ENCODE results near the gene ZNF333.
"Not testable (repeated sequence)": the region's sequence is repeated elsewhere in the genome, so short reads cannot be mapped to it uniquely, and the experiment has no call there.

ZNF333 gene

GRCh38 chr19:14763497-14764145 is 73.8 kb downstream of the ZNF333 start:
- Mint-ChIP-seq H3K9me3 (peaks cover 9% of the 10 kb centered on the region), H3K27ac (ENCODE audit: low read depth) (no peak overlapping the region), H3K4me3 (no peak overlapping the region), H3K36me3 (ENCODE audit: insufficient read depth) (peaks cover 4% of the 10 kb centered on the region), H3K27me3 (peaks cover 63% of the 10 kb centered on the region), H3K4me1 (peaks cover 6% of the 10 kb centered on the region)
- DNase-seq (ENCODE audit: low spot score in 2 of 2) (no peak), ATAC-seq (replicated peaks; ENCODE audit: extremely low read depth, poor library complexity, severe bottlenecking) (no peak)

- Mint-ChIP-seq H3K27ac (ENCODE audit: low read depth) (no peak overlapping the region), H3K27me3 (peaks cover 71% of the 10 kb centered on the region), H3K4me1 (peaks cover 6% of the 10 kb centered on the region), H3K9me3 (peaks cover 9% of the 10 kb centered on the region), H3K36me3 (ENCODE audit: insufficient read depth) (peaks cover 4% of the 10 kb centered on the region), H3K4me3 (no peak overlapping the region)
- no peak for ATAC-seq (replicated peaks; ENCODE audit: extremely low read depth, poor library complexity, severe bottlenecking)
- DNase-seq (ENCODE audit: low spot score in 2 of 2), result no peak
Observed at GRCh38 chr19:14764401-14764800, 74.6 kb downstream of the ZNF333 start.

- H3K4me3 Mint-ChIP-seq; H3K9me3 Mint-ChIP-seq; H3K4me1 Mint-ChIP-seq; H3K27ac Mint-ChIP-seq (ENCODE audit: low read depth); DNase-seq (ENCODE audit: low spot score in 2 of 2); ATAC-seq (replicated peaks; ENCODE audit: extremely low read depth, poor library complexity, severe bottlenecking); H3K36me3 Mint-ChIP-seq (ENCODE audit: insufficient read depth): not testable (repeated sequence)
- H3K27me3 Mint-ChIP-seq, result peaks cover 73% of the 10 kb centered on the region
Observed at GRCh38 chr19:14765403-14765802, 75.6 kb downstream of the ZNF333 start.

- not testable (repeated sequence) for H3K27ac Mint-ChIP-seq (ENCODE audit: low read depth); DNase-seq (ENCODE audit: low spot score in 2 of 2); H3K36me3 Mint-ChIP-seq (ENCODE audit: insufficient read depth); H3K4me1 Mint-ChIP-seq; H3K9me3 Mint-ChIP-seq; ATAC-seq (replicated peaks; ENCODE audit: extremely low read depth, poor library complexity, severe bottlenecking); H3K4me3 Mint-ChIP-seq
- peaks cover 72% of the 10 kb centered on the region for H3K27me3 Mint-ChIP-seq
Observed at GRCh38 chr19:14765841-14766240, 76.0 kb downstream of the ZNF333 start.

- Mint-ChIP-seq H3K4me1 (peaks cover 6% of the 10 kb centered on the region), H3K36me3 (ENCODE audit: insufficient read depth) (peaks cover 7% of the 10 kb centered on the region), H3K27ac (ENCODE audit: low read depth) (no peak overlapping the region), H3K27me3 (peaks cover 62% of the 10 kb centered on the region), H3K4me3 (no peak overlapping the region), H3K9me3 (no peaks in the 10 kb centered on the region)
- no peak for ATAC-seq (replicated peaks; ENCODE audit: extremely low read depth, poor library complexity, severe bottlenecking)
- no peak for DNase-seq (ENCODE audit: low spot score in 2 of 2)
Observed at GRCh38 chr19:14767466-14767971, 77.7 kb downstream of the ZNF333 start.

GRCh38 chr19:14768001-14768400 is 78.2 kb downstream of the ZNF333 start:
- DNase-seq (ENCODE audit: low spot score in 2 of 2) (no peak), ATAC-seq (replicated peaks; ENCODE audit: extremely low read depth, poor library complexity, severe bottlenecking) (no peak)
- no peak overlapping the region for H3K27ac Mint-ChIP-seq (ENCODE audit: low read depth)
- H3K27me3 Mint-ChIP-seq, result peaks cover 63% of the 10 kb centered on the region
- peaks cover 7% of the 10 kb centered on the region for H3K36me3 Mint-ChIP-seq (ENCODE audit: insufficient read depth)
- peaks cover 6% of the 10 kb centered on the region for H3K4me1 Mint-ChIP-seq
- H3K4me3 Mint-ChIP-seq, result no peak overlapping the region
- H3K9me3 Mint-ChIP-seq, result no peaks in the 10 kb centered on the region

GRCh38 chr19:14769201-14769600 is 79.4 kb downstream of the ZNF333 start:
- Mint-ChIP-seq H3K4me1 (peaks cover under 1% of the 10 kb centered on the region), H3K9me3 (no peaks in the 10 kb centered on the region), H3K27ac (ENCODE audit: low read depth) (no peak overlapping the region), H3K4me3 (no peak overlapping the region), H3K27me3 (peaks cover 67% of the 10 kb centered on the region), H3K36me3 (ENCODE audit: insufficient read depth) (peaks cover 7% of the 10 kb centered on the region)
- ATAC-seq (replicated peaks; ENCODE audit: extremely low read depth, poor library complexity, severe bottlenecking) (no peak), DNase-seq (ENCODE audit: low spot score in 2 of 2) (no peak)

- H3K4me3 Mint-ChIP-seq, result no peak overlapping the region
- no peak overlapping the region for H3K27ac Mint-ChIP-seq (ENCODE audit: low read depth)
- H3K4me1 Mint-ChIP-seq, result no peaks in the 10 kb centered on the region
- H3K27me3 Mint-ChIP-seq, result peaks cover 59% of the 10 kb centered on the region
- H3K36me3 Mint-ChIP-seq (ENCODE audit: insufficient read depth), result peaks cover 7% of the 10 kb centered on the region
- H3K9me3 Mint-ChIP-seq, result no peaks in the 10 kb centered on the region
- ATAC-seq (replicated peaks; ENCODE audit: extremely low read depth, poor library complexity, severe bottlenecking) (no peak), DNase-seq (ENCODE audit: low spot score in 2 of 2) (no peak)
Observed at GRCh38 chr19:14770136-14770535, 80.3 kb downstream of the ZNF333 start.

GRCh38 chr19:14770944-14771839 is 81.3 kb downstream of the ZNF333 start:
- peaks cover 3% of the 10 kb centered on the region for H3K36me3 Mint-ChIP-seq (ENCODE audit: insufficient read depth)
- H3K4me1 Mint-ChIP-seq, result peaks cover 5% of the 10 kb centered on the region
- no peak overlapping the region for H3K27ac Mint-ChIP-seq (ENCODE audit: low read depth)
- H3K4me3 Mint-ChIP-seq, result no peak overlapping the region
- ATAC-seq (replicated peaks; ENCODE audit: extremely low read depth, poor library complexity, severe bottlenecking) (no peak), DNase-seq (ENCODE audit: low spot score in 2 of 2) (no peak)
- peaks cover 64% of the 10 kb centered on the region for H3K27me3 Mint-ChIP-seq
- H3K9me3 Mint-ChIP-seq, result no peaks in the 10 kb centered on the region

GRCh38 chr19:14772467-14772866 is 82.6 kb downstream of the ZNF333 start:
- H3K4me1 Mint-ChIP-seq, result peaks cover 6% of the 10 kb centered on the region
- no peak for ATAC-seq (replicated peaks; ENCODE audit: extremely low read depth, poor library complexity, severe bottlenecking)

GRCh38 chr19:14772995-14773394 is 83.1 kb downstream of the ZNF333 start:
- ATAC-seq (replicated peaks; ENCODE audit: extremely low read depth, poor library complexity, severe bottlenecking) (no peak), DNase-seq (ENCODE audit: low spot score in 2 of 2) (no peak)
- Mint-ChIP-seq H3K9me3 (no peaks in the 10 kb centered on the region), H3K36me3 (ENCODE audit: insufficient read depth) (peaks cover 6% of the 10 kb centered on the region), H3K27me3 (peaks cover 75% of the 10 kb centered on the region), H3K4me3 (no peak overlapping the region), H3K27ac (ENCODE audit: low read depth) (no peak overlapping the region), H3K4me1 (peaks cover 6% of the 10 kb centered on the region)

More at GRCh38 chr19:14772467-14772866, 82.6 kb downstream of the ZNF333 start:
- peaks cover 75% of the 10 kb centered on the region for H3K27me3 Mint-ChIP-seq
- no peak overlapping the region for H3K27ac Mint-ChIP-seq (ENCODE audit: low read depth)
- no peak for DNase-seq (ENCODE audit: low spot score in 2 of 2)
- peaks cover 6% of the 10 kb centered on the region for H3K36me3 Mint-ChIP-seq (ENCODE audit: insufficient read depth)
- no peaks in the 10 kb centered on the region for H3K9me3 Mint-ChIP-seq
- H3K4me3 Mint-ChIP-seq, result no peak overlapping the region

- H3K36me3 Mint-ChIP-seq (ENCODE audit: insufficient read depth); H3K4me3 Mint-ChIP-seq; ATAC-seq (replicated peaks; ENCODE audit: extremely low read depth, poor library complexity, severe bottlenecking); H3K4me1 Mint-ChIP-seq; H3K9me3 Mint-ChIP-seq; H3K27ac Mint-ChIP-seq (ENCODE audit: low read depth); DNase-seq (ENCODE audit: low spot score in 2 of 2): not testable (repeated sequence)
- H3K27me3 Mint-ChIP-seq, result peaks cover 73% of the 10 kb centered on the region
Observed at GRCh38 chr19:14773722-14774121, 83.9 kb downstream of the ZNF333 start.

- no peak overlapping the region for H3K4me3 Mint-ChIP-seq
- H3K9me3 Mint-ChIP-seq, result no peaks in the 10 kb centered on the region
- peaks cover 6% of the 10 kb centered on the region for H3K4me1 Mint-ChIP-seq
- H3K36me3 Mint-ChIP-seq (ENCODE audit: insufficient read depth), result peaks cover 6% of the 10 kb centered on the region
- peaks cover 73% of the 10 kb centered on the region for H3K27me3 Mint-ChIP-seq
- DNase-seq (ENCODE audit: low spot score in 2 of 2), result no peak
- H3K27ac Mint-ChIP-seq (ENCODE audit: low read depth), result no peak overlapping the region
- ATAC-seq (replicated peaks; ENCODE audit: extremely low read depth, poor library complexity, severe bottlenecking), result peak; percentile 19
Observed at GRCh38 chr19:14774373-14774772, 84.5 kb downstream of the ZNF333 start.
